HG02970 (cell line): ENCODE data around the gene SMIM22.

Experiments
- ATAC-seq: cut with Tn5 transposase; IDR thresholded peaks from one replicate; pipeline ENCODE4 v1.9.1; 2021; ENCODE audit warnings: mild to moderate bottlenecking, moderate library complexity, moderate number of reproducible peaks; ENCODE audit not compliant: unreplicated experiment, low FRiP score

SMIM22 gene, protein sequence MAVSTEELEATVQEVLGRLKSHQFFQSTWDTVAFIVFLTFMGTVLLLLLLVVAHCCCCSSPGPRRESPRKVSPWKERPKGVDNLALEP

DNA sequence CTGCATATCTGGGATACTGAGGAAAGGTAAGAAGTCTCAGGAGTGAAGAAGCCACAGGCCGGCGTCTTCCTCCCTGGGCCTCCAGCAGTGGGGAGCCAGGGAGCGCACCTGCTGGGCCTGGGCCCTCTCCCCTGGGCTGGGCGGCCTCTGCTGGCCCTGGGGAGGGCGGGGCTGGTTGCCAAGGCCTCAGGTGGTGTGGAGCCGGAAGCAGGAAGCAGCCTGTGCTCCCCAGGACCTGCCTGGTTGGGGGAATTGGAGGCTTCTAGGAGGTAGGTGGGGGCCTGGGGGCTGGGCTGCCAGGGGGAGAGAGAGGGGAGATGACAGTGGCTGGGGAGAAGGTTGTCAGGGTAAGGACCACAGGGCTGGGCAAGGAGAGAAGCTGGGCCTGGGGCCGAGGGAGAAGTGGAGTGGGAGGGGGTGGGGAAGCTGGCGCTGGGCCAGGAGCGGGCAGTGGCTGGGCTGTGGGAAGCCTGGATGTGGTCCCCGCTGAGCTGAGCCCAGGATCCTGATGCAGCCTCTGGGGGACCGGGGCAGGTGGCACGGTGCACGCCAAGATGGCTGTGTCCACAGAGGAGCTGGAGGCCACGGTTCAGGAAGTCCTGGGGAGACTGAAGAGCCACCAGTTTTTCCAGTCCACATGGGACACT is at the start of gene SMIM22:
Gene SMIM22, plus strand, starts transcription at position 189 of the 647 bp plus-strand sequence. Its CDS starts 366 bp downstream, at position 555.
- ATAC-seq: no peak

DNA sequence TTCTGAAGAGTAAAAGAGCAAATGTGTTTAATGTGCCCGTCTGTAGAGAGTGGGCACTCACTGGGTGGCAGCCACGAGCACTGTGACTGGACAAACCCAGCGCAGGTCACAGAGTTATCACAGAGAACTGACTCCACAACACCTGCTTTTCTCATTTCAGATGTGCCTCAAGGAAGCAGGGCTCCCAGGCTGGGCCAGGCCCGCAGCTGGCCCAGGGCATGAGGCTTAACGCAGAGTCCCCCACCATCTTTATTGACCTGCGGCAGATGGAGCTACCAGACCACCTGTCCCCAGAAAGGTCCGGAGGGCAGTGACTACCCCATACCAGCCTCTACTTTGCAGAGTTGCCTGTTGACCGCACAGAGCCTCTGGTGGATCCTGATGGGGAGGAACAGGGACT is 49.0 kb upstream of the SMIM22 start:
- ATAC-seq: no peak

DNA sequence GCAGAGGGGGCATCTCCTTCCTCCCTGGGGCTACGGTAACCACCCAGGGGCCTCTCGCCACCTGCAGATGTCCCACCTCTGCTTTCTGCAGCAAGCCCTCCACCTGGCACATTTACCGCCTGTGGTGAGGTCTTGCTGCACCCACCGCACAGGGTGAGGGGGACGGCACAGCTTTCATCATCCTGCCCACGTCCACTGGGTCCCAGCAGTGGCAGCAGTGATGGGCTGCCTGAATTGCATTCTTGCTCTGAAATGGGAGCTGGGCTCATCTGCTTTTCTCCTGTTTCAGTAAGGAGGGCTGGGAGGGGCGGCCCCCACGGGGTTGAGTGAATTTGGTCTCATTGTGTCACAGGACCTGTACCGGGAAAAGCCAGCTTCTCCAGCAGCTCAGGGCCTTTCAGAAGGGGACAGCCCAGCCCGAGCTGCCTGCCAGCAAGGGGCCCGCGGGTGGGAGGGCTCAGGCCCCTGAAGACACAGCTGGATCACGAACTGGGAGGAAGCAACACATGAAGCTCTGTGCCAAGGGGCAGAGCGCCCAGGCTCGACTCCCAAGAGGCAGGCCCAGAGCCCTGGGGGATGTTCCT is 48.1 kb upstream of the SMIM22 start:
- no peak for ATAC-seq

DNA sequence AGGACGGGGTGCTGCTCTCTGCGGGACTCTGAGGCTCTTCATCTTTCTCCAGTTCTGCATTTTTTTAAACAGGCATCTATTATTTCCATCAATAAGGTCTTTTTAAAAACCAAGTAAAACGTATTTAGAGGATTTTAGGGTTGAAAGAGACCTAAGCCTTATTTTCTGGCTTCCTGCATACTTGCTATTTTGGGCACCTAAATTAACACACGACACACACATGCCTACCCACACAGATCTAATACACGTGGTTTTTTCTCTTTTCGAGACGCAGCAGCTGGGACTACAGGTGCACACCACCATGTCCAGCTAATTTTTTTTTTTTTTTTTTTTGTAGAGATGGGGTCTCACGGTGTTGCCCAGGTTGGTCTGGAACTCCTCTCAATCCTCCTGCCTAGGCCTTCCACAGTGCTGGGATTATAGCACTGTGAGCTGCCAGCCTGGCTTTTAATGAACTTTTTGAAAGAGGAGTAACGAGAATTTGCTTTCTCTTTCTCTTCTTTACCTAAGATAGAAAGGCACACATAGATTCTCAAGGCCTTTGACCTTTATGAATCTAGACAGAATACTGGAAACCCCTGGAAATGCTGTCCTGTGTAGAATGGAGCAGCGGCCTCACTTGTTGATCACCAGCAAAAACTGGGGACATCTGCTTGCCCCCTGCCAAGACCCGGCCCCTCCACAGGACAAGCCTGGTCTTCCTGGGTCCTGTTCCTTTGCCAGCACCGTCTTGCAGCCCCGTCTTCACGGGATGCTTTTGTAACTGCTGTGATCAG is 47.1 kb upstream of the SMIM22 start:
- no peak for ATAC-seq

DNA sequence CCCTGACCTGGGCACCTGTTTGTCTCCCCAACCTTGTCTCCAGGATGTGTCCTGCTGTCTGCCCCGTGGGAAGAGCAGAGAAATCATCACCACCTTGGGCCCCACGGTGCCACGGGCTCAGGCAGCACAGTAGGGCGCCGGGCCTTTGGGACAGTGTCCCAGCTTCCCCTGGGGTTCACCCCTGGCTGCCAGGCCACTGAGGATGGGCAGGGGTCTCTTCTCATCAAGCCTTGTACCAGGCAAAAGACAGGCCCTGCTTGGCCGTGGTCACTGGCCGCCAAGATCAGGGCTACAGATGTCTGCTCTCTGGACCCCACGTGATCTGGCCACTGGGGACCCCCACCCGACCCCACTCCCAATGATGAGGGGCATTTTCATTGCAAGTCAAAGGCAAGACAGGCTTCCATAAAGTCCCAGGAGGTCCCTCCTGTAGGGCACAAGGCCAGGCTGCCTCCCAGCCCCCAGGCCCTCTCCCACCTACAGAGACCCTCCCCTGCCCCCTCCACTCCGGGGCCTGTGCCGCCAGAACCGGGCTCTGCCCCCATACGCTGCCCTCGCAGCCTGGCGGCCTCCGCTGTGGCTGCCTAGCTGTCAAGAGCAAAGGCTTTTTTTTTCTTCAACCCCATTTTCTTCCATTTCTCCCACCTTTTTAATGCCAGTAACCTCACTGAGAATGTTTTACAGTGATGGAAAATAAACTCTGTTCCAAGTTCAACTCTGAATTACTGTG is 46.3 kb upstream of the SMIM22 start:
- ATAC-seq: no peak

DNA sequence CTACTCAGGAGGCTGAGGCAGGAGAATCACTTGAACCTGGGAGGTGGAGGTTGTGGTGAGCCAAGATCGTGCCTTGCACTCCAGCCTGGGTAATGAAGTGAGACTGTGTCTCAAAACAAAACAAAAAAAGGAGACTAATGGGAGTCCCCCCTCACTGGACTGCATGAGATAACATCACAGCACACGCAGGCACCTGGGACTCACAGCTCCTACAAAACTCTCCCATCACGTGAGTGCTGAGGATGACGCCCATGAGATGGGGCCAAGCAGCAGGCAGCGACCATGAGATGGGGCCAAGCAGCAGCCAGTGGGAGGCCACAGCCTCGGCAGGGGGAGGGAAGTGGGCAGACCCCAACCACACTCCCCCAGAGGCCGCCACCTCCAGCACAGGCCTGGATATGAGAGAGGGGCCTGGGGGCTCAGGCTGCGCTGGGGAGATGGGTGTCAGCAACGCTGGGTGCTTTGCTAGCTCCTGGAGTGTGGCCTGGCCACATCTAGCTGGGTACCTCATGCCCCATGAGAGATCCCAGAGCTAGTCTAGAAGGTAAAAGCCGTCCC is 45.4 kb upstream of the SMIM22 start:
- no peak for ATAC-seq

DNA sequence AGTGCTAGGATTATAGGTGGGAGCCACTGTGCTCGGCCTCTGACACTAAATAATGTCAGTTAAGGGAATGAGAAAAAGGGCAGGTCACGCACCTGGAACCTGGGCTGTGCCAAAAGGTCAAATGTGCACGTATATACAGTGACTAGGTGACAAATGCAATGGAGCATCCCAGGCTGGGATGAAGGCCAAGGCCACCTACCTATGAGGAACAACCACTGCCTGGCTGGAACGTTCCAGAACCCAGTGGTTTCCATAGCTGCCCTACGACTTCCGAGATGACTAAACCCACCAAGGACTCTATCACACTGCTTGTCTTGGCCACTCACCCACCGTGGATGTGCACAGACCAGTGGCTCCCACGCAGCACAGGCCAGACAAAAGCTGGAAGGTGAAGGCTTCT is 44.3 kb upstream of the SMIM22 start:
- no peak for ATAC-seq

DNA sequence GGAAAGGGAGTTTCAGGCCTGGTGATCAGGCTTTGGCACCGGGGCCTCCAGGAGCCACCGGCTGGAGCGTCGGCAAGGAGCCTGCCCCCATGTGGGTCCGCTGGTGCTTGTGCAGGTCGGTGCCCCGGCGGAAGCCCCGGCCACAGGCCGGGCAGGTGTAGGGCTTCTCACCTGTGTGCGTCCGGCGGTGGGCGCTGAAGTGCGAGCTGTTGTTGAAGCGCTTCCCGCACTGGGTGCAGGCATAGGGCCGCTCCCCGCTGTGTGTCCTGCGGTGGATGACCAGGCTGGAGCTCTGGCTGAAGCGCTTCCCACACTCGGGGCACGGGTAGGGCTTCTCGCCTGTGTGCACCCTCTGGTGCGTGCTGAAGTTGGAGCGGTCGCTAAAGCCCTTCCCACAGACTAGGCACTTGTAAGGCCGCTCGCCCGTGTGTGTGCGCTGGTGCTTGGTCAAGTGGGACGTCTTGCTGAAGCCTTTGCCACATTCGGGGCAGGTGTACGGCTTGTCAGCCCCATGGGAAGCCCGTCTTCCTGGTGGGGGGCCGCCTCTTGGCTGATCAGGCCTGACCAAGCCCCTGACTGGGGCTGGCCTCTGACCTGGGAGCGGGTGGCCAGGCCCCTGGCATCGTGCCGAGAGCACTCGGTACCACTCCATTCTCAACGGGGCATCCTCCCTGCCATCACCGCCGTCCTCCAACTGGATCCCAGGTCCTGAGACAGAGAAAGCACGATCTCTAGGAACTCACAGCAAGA is 42.6 kb upstream of the SMIM22 start:
- no peak for ATAC-seq

DNA sequence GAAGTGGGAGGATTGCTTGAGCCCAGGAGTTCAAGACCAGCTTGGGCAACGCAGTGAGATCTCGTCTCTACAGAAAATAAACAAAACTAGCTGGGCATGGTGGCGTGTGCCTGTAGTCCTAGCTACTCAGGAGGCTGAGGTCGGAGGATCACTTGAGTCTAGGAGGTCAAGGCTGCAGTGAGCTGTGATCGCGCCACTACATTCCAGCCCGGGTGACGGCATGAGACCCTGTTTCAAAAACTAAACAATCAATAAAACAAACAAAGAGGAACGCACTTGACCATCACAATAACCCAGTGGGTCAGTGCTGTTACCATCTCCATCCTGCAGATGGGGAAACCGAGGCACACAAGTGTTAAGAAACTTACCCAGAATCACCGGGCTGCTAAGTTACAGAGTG is 41.9 kb upstream of the SMIM22 start:
- ATAC-seq: no peak

DNA sequence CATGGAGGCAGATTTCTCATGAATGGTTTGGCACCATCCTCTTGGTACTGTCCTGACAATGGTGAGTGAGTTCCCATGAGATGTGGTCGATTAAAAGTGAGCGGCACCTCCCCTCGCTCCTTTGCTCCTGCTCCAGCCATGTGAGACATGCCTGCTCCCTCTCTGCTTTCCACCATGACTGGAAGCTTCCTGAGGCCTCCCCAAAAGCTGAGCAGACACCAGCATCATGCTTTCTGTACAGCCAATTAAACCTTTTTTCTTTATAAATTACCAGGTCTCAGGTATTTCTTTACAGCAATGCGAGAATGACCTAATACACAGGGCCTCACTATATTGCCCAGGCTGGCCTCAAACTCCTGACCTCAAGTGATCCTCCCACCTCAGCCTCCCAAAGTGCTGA is 40.3 kb upstream of the SMIM22 start:
- no peak for ATAC-seq

DNA sequence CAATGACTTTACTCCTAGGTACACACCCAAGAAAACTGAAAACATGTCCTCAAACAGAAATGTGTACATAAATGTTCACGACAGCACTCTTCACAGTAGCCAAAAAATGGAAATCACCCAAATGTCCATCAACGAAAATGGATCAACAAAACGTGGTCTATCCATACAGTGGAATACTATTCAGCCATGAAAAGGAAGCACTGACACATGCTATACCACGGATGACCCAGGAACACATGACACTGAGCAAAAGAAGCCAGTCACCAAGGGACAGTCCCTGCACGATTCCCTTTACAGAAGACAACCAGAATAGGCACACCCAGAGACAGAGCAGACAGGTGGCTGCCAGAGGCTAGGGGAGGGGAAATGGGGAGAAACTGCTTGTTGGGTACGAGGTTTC is 39.5 kb upstream of the SMIM22 start:
- no peak for ATAC-seq

DNA sequence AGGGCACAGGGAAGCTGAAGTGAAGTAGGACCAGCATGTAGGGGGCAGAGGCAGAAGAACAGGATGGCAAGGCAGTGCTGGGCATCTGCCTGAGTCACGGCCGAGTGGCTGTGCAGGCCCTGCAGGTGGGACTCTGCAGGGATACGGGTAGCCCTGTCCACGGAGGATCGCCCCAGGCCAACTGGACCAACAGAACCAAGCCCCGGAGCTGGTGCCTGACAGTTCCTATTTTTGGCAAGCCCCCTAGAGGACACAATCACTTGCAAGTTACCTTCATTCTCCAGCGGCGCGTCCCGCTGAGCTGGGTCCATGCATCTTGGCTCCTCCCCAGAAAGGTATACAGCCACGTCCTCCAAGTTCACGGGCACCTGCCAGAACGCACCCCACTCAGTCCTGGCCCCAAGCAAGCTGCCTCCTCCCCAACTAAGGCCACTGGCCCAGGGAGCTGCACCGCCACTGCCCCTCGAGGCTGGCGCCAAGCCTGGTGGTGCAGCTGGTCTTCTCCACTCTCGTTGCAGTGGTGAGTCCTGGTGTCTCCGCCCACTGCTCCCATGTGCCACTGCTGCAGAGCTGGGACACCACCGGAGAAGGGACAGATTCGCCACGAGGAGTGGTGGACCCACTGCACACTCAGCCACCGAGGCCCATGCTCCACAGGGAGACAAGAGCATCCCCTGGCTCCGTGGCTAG is 34.8 kb upstream of the SMIM22 start:
- ATAC-seq: no peak

DNA sequence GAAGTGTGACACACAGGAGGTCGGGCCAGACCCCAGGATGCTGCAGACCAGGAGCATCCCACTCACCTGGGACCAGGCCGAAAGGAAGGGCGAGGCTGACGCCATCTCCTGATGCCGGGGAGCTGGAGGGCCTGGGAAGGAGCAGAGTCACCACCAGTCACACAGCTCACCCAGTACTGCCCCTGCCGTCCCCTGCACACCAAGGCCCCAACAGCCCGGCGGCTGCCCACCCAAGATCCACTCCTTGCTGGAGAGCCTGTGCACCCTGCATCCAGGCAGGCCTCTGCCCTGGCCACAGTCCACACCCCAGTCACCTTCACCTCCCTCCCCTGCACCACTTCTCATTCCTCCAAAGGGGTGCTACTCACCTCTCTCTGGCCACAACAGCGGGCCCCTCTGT is 33.0 kb upstream of the SMIM22 start:
- no peak for ATAC-seq

DNA sequence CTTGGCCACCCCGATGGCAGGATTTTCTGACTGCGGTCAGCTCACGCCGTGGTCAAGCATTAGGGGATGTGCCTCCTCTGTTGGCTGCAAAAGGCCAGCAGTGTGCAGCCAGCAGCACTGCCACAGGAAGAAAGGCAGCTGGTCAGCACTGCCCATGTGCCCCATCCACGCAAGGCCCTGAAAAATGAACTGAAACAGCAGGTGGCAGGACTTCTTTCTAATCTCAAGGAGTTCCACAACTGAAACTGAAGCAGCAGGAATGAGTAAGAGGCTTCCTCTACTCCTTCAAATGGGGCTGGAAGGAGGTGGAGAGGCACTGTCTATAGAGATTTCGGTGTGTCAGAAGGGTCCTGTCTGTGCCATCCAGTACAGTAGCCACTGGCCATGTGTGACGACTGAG is 31.4 kb upstream of the SMIM22 start:
- ATAC-seq: no peak

DNA sequence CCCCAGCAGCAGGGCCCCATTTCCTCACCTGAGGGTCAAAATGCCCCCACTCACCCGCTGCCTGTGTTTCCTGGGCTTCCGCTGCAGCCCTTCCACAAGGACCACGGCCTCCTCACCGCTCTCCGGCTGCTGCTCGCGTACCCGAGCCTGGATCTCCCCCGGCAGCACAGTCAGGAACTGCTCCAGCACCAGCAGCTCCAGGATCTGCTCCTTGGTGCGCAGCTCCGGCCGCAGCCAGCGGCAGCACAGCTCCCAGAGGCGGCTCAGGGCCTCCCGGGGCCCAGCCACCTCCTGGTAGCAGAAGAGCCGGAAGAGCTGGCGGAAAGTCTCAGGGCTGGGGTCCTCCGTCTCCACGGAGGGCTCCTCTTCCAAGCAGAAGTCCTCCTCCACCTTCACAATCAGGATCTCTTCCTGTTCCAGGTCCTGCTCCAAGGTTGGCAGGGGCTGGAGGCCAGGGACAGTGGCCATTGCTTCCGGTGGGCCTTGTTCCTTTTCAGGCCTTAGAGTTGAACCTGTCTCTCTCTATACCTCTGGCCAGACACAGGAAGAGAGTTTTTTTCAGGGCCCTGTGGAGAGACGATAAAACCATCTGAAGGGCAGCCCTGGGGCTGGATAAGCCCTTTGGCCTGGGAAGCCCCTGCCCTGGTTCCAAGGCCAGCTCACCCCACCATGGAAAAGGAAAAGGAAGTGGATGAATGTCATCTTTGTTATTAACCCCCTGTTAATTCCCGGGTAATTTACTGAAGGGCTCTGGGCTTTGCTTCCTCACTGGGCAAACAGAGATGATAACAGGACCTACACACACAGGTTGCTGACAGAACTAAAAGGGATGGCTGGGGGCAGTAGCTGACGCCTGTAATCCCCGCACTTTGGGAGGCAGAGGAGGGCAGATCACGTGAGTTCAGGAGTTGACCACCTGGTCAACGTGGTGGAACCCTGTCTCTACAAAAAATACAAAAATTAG is 29.4 kb upstream of the SMIM22 start:
- no peak for ATAC-seq

DNA sequence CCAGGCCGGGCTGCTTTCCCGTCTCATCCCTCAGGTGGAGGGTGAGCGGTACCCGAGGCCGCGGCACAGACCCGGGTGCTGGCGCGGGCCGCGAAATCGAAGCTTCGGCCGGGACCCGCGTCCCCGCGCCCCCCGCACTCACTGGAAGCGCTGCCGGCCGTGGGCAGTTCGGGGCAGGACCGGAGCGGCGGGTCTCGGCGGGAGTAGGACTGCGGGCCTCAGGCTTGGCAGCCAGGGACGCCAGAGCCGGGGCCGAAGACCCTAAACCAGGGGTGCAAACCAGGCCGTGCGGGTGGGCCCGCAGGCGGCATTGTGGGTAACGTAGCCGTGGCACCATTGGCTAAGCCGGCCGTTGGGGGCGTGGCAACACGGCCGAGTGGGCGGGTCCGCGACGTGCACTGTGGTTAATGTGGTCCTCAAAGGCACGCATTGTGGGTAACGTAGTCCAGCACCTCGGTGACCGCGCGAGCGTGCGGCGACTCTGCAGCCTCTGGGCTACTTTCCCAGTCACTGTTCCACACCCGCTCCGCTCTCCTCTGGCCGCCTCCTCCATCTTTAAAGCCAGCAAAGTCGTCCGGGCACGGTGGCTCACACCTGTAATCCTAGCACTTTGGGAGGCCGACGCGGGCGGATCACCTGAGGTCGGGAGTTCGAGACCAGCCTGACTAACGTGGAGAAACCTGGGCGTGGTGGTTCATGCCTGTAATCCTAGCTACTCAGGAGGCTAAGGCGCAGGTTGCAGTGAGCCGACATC is 28.1 kb upstream of the SMIM22 start, which contains the start of gene ZNF500:
Gene ZNF500, minus strand, starts transcription at position 288 of the 754 bp plus-strand sequence. CDS start 1,184 bp downstream, outside the sequence.
- ATAC-seq: peak; percentile 83

DNA sequence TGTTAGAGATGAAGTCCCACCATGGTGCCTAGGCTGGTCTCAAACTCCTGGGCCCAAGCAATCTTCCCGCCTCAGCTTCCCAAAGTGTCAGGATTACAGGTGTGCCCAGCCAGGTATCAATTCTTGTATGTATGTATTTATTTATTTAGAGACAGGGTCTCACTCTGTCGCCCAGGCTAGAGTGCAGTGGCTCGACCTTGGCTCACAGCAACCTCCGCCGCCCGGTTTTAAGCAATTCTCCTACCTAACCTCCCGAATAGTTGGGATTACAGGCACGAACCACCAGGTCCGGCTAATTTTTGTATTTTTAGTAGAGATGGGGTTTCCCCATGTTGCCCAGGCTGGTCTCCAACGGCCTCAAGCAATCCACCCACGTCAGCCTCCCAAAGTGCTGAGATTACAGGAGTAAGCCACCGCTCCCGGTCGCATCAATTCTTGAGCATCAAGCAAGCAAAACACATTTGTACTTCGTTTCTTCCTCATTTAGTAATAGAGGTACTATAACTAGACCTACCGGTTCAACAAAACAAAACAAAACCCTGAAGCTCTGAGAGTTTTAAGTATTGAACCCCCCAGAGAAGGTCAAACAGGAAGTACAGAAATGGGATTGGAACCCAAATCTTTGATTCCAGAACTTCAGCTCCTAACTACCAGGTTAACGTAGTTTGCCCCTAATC is 27.2 kb upstream of the SMIM22 start:
- ATAC-seq: no peak
